ENCODE results near the gene ANKRD33B.

ANKRD33B gene

DNA sequence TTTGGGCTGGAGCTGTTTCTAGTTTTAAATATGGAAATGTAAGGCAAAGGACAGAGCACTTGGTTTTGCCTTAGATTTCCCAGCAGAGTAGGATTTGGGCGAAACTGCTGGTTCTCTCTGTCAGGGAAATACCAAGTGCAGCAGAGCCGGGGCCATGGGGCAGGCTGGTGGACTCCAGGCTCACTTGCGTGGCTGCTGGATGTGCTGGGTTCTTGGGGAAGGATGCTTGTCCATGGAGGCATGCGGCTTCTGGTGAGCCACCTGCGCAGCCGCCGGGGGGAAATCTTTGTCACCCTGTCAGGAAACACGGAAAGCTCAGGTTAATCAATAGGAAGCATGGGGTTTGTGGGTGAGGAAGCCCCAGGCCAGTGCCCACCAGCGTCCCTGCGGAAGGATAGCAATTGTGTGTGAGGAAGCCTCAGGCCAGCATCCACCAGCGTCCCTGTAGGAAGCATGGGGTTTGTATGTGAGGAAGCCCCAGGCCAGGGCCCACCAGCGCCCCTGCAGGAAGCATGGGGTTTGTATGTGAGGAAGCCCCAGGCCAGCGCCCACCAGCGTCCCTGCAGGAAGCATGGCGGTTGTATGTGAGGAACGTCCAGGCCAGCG, 117.1 kb downstream of the ANKRD33B start:
- no peak for DNase-seq

DNA sequence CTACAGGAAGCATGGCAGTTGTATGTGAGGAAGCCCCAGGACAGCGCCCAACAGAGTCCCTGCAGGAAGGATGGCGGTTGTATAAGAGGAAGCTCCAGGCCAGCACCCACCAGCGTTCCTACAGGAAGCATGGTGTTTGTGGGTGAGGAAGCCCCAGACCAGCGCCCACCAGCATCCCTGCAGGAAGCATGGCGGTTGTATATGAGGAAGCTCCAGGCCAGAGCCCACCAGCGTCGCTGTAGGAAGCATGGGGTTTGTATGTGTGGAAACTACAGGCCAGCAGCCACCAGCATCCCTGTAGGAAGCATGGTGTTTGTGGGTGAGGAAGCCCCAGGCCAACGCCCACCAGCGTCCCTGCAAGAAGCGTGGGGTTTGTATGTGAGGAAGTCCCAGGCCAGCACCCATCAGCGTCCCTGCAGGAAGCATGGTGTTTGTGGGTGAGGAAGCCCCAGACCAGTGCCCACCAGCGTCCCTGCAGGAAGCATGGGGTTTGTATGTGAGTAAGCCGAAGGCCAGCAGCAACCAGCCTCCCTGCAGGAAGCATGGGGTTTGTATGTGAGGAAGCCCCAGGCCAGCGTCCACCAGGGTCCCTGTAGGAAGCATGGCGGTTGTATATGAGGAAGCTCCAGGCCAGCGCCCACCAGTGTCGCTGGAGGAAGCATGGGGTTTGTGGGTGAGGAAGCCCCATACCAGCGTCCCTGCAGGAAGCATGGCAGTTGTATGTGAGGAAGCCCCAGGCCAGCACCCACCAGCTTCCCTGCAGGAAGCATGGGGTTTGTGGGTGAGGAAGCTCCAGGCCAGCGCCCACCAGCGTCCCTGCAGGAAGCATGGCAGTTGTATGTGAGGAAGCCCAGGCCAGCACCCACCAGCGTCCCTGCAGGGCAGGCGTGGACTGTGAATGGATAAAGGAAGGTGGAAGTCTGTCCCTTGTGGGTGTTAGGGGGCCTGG, 118.1 kb downstream of the ANKRD33B start:
- DNase-seq = no peak

DNA sequence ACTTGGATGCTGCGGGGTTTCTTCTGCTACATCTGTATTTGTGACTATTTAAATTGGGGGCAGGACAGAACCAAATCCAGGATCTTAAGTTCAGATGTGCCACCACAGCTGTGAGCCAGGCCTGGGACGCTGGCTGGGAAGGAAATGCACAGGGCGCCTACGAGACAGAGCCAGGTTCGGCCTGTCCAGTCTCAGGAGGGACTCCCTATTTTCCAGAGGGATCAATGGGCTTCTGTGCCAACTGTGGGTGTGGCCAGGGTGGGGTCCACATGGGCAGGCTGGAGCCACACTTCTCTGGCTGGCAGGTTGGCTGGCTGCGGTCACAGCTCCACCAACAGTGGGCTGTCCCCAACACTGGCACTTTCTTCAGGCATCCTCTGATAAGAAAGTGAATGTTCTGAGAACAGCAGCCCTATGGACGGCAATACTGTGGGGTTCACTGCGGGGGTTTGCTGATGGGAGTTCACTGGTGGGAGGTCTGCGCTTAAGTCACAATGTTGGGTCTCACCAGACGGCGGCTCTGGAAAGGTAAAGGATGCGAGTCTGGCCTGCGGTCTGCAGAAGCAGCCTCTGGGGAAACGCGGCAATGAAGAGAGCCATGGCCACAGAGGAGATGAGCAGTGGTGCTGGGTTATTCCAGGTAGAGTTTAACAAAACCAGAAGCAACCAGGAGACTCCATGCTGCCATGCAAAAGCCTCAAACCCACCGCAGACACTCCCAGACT, 119.1 kb downstream of the ANKRD33B start:
- no peak for DNase-seq

DNA sequence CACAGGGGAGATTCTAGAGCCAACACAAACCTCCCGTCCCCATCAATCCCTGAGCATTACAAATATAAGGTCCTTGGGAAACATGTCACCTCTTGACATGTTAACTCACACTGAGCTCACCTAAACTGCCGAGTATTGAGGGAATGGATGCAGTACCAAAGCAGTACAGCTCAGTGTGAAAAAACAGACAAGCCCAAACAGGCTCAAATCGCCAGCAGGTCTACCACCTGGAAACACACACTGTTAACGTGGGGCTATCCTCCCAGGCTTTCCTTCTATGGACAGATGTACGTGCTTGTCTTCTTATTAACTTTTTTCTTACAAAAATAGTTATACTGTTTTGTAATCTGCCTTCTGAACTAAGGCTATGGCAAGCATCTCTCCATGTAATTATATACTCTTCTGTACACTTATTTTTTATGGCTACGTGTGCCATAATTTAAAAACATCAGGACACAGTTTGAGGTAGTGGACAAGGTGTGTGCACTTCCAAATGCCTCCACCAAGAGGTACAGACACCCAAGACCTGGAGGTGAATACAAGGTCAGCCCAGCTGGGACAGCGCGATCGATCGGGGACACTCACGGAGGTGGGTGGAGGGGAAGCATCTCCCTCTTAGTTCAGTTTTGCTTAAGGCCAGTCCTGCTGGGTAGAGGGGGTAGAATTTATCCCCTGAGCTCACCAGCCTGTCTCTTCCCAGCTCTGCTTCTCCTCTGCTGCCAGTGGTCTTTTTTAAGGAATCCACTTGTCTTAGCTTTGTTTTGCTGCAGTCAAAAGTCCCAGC, 120.6 kb downstream of the ANKRD33B start:
- no peak for DNase-seq

DNA sequence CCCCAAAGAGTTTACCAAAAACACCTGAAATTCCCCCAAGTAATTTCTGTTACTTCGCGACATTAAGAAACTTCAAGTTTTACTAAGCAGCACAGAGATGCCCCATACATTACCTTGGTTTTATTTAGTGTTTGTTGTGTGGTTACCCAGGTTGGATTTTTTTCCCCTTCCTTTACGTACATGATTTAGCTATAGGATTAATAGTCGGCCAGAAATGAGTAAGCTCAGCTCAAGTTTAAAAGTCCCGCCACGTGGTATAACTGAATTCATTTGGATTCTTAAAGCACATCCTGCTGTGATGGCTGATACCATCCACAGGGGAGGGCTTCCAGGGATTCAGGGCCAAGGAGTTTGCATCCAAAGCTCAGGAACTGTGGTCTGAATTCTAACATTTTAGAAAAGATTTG, 121.2 kb downstream of the ANKRD33B start:
- DNase-seq = no peak

DNA sequence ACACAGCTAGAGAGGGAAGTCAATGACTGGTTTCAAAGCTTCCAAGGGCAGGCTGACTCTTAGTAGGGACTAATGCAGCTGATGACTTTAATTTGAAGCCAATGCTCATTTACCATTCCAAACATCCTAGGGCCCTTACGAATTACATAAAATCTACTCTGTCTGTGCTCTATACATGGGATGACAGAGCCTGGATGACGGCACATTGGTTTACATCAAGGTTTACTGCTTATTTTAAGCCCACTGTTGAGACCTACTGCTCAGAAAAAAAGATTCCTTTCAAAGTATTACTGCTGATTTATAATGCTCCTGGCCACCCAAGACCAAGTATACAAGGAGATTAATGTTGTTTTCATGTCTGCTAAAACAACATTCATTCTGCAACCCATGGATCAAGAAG, 123.0 kb downstream of the ANKRD33B start:
- DNase-seq = no peak

DNA sequence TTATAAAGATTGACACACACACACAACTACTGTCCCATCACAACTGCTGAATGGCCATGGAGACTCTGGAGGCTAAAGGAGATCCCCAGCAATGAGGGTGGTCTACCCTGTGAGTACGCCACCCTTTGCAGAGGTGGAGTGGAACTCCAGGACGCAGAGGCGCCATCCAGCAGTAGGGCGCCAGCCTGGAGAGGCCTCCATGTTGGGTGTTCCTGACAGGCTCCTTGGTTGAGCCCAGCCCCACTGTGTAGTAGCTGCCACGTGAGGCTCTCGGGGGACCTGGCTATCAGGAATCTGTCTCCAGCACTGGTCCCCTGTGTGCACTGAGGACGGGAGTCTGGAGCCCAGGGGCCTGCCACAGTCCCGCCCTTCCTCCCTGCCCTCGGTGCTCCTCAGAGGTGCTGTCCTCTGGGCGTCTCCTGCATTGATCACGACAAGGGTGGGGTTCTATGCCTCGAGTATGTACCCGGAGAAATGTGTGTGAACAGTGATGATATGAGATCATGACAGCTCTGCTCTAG, 124.8 kb downstream of the ANKRD33B start:
- no peak for DNase-seq

DNA sequence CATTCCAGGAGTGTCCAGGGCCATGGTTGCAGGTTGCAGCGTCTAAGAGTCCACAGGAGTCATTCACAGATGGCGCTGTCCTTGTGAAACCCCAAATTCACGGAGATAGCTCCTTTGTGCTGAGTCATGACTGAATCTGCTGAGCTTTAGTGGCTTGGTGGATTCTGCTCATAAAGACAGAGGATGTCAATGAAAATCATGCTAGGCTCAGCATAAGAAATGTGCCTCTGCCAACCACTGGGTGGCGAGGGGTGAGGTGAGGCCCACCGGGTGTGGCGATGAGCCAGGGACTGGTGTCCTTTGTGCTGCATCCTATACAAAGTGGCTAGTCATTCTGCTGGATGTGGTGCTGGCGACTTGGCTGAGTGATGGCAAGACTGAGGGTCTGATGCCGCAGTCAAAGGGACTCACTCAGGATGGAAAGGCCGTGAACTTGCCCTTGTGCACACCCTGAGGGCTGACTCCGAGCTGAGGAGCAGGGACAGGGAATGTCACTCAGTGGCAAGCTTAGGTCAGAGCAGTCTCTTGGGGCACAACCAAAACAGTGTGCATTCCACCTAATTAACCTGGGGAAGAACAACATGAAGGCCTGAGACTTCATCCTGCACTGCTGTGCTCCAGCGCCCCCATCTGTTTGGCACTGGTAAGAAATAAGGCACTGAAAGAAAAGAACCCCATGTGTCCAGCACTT, 125.7 kb downstream of the ANKRD33B start:
- DNase-seq = peak; percentile 55 to 59

DNA sequence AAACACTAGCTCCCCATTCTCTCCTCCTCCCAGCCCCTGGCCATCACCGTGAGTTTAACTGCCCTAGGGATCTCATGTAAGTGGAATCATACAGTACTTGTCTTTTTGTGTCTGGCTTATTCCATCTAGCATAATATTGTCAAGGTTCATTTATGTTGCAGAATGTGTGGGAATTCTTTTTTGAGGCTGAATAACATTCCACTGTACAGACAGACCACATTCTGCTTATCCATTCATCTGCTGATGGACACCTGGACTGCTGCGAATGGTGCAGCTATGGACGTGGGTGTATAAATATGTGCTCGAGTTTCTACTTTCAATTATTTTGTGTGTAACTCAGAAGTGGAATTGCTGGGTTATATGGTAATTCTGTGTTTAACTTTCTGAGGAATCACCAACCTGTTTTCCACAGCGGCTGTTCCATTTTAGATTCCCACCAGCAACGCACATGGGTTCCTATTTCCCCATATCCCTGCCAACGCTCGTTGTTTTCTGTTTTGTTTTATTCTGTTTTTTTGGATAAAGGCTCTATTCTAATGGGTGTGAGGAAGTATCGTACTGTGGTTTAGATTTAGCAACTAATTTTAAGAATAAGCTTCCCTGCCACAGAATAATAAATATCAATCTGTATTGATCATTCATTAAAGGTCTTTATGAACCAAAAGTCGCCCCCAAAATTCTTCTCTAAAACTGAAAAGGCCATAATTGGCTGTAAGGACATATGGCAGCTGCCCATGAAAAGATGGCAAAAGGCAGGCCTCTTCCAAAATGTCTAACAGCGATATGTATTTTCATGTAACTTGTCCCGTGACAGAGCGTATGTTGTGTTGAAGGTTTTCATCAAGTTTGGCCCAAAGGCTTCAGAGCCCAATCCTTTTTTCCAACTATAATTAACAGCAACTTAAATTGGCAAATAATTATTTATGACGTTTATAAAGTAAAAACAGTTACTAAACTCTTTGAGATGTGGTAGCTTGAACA, 126.9 kb downstream of the ANKRD33B start:
- DNase-seq = no peak

DNA sequence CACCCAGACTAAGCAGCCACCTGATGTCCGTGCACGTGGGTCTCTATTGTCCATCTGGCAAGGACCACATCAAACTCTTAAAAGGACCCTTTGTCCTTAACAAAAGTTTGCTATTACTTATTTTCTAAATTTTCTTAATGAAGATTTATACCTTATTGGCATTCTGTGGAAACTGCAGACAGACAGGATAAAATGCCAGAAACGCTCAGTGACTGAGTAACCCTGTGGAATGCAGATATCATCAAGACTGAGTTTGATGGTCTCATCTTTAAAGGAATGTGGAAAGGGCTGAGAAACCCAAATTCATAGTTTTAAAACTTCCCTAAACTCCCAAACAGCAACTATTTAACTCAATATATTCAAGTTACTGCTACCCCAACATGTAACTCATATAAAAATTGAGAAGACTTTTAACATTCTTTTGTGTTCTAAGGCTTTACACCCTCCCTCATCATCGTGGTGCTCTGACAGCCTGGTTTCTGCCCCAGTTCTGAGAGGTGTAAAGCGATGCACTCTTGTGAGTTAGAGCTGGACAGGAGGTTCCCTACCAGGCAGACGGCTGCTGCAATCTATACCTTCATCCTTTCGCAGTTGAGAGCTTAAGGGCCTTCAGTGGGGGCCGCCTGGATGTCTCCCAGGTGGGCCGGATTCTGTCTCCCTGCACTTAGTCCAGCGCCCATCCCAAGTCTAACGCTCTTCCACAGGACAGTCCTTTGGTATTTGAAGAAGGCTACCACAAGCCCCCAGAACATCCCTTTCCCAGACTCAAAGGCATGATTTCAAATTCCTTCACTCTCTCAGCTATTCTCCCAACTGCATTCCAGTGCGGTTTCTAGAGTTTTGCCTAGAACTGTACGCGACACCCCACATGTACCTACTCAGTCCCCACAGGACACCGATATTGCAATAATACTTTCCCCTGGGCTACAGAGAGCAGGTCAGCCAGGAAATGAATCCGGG, 128.2 kb downstream of the ANKRD33B start:
- DNase-seq = no peak

DNA sequence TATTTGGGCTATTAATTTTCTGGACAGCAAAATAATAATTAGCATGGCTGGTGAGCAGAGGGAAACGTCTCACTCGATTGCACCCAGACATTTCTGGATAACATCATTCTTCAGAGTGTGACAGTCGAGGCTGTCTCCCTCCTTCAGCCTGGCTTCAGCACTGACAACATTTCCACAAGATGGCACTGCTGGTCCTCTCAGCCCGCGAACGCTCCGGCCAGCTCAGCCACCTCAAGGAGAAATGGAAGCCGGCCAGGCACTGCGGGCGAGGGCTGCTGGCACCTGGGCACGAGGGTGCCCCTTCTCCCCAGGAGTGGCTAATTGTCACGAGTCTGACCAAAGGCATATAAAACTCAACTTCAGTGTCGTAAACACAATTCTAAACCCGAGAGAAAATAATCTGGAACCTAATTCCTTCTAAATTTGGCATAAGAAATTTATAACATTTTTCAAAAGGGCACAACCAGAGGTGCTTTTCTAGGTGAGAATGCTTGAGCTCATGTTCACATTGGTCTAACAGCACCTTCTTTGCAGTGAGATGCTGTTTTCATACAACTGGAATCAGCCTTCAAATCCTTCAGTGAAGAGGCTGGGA, 131.3 kb downstream of the ANKRD33B start:
- peak; percentile 16 to 33 for DNase-seq

DNA sequence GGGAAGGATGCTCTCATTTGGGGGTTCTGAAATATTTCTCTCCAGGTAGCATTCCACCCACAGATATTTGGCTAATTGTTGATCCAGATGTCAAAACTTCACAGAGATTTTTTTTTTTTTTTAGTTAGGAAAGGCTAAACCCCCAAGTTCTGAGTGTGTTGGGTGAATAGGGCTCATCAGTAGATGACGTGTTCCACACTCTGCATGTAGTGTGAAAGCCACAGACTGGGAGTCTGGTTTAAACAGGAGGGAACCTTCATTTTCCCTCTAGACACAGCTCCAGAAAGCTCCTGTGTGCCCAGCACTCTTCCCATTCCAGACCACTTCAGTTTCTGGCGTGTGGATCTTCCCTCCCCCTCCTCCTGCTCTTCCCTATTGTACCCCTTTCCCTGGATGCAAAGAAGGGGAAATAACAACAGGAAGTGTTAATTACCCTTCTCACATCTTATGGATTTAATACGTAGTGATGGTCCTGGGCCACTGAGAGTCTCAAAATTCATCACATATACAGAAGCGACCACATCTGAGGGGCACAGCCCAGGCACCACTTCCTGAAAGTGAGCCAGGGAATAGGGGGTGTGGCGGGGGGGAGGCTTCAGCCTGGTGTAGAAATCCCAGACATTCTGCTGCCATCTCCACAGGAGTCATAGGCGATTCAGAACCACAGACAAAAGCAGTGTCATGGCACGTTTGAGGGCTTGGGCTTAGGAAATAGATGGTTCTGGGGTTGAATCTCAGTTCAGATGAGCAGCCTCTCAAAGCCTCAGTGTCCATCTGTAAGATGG, 132.1 kb downstream of the ANKRD33B start:
- DNase-seq = no peak

DNA sequence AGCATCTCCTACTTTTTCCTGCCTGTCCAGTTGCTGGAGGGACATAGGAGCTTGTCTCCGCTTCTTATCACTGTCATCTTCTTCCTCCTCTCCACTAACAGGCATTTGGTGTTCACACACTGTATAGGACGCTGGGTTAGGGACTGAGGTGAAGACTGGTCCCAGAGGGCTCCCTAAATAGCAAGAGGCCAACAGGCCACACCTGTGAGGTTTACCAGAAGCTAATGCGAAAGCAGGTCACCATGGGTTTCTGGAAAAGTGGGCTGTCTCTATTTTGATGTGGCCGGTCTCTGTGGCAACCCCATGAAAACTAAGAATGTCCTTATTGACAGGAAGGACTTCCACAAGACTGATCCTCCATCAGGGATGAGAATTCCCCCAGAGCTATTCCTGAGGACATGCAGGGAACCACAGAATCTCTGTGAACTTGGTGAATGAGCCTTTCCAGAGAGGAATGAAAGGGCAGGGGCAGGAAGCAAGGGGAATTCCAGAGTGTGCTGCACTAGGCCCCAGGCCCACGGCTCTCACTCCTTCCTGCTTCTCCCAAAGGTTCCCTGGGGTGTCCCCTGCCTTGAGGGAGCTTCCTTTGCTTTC, 135.5 kb downstream of the ANKRD33B start:
- DNase-seq = no peak

DNA sequence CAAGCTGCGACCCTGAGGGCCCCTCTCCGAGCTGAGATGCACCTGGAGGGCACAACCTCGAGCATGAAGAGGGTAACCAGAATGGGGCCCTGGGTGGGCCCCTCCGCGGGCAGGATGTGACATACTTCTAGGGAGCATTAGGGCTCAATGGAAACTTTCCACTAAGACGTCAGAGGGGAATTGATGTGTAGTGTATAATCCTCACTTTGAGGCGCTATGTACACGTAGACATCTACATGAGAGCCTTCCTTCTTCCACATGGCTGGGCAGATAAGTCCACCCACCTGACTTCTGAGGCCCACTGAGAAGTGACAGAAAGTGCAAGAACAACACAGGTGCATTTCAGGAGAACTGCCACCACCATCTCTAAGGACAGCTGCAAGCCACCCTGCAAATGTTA, 136.1 kb downstream of the ANKRD33B start:
- no peak for DNase-seq

DNA sequence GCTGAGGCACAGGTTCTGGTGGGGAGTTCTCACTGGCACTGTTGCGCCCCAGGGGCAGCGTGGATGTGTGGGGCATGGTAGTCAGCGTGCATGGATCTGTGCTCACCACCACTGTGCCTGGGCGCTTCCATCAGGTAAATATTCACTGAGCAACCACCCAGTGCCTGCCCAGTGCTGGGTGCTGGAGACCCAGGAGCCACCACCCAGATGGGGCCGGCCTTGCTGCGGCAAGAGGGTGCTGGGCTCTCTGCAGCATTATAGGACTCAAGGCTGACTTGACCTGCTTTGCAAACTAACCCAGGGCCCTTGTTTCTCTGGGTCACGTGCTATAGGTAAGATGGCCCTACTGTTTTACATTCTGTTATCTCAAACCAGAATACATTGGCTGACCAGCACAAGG, 136.6 kb downstream of the ANKRD33B start:
- DNase-seq = no peak

DNA sequence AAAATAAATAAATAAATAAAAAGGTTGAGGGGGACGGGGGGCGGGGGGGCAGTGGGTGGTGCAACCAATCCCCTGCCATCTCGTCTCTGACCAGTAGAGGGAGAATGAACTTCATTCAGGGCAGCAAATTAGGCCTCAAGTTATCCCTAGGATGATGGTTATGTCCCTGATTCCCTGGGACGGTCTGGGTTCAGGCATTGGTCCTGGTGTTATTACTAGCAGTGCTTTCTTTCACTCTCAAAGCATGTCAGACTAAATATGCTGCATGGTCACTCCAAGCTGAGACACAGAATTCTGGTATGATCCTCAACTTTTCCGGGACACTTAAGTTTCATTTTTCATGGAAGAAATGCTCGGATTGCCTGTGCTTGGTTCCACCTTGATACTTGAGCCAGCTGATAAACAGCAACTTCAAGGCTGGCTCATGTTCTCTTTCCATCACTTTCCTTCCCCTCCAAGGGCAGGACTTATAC, 137.7 kb downstream of the ANKRD33B start:
- DNase-seq = peak; percentile 23 to 37

DNA sequence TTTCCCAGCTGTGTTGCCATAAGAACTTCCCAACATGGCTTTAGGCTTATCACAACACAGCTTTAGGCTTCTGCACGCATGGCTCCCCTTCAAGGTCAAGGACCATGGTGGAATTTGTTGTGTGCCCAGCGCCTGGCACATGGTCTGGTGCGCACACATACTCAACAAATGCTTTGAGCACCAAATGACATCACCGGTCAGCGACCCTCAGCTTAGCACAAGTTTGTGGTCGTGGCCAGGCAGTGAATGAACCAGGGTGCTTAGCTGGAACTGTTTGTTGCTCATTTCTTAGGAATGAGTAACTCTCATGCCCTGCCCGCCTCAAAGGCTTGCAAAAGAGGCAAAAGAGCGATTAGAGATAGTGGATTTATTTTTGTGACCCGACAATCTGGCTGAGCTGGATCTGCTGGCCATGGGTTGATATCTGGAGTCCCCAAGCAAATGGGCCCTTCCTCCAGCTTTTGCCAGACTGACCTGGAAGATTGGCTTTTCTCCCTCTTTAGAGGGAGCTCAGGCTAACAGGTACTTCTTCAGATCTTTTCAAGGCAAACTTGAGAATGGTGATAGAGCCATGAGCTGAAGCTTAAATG, 138.3 kb downstream of the ANKRD33B start:
- no peak for DNase-seq
